Activated CD4-positive, alpha-beta T cell treated with anti-CD3 and anti-CD28 coated beads, Interleukin-2, amount 50 U/mL, for 1 hour (primary cell): ENCODE results near the gene PRLHR.
"Not testable (repeated sequence)": the region's sequence is repeated elsewhere in the genome, so short reads cannot be mapped to it uniquely, and the experiment has no call there.

ENCODE experiments used
- DNase-seq: peaks from one replicate; pipeline ENCODE4 v3.0.0-alpha.2; 2020

The PRLHR gene

GRCh38 chr10:118595598-118596425 is at the start of gene PRLHR:
Gene PRLHR, minus strand, starts transcription at chr10:118595648. Its CDS starts 404 bp downstream, at chr10:118595244.
- DNase-seq = peak; percentile 9

- DNase-seq = no peak
Measured at GRCh38 chr10:118642228-118642627, 46.8 kb upstream of the PRLHR start.

- DNase-seq = no peak
Measured at GRCh38 chr10:118638680-118639079, 43.2 kb upstream of the PRLHR start.

GRCh38 chr10:118635674-118636402 is 40.4 kb upstream of the PRLHR start:
- DNase-seq = no peak

- DNase-seq = no peak
Measured at GRCh38 chr10:118633786-118634185, 38.3 kb upstream of the PRLHR start.

- no peak for DNase-seq
Measured at GRCh38 chr10:118629211-118629610, 33.8 kb upstream of the PRLHR start.

- no peak for DNase-seq
Measured at GRCh38 chr10:118628397-118628796, 32.9 kb upstream of the PRLHR start.

GRCh38 chr10:118626953-118627352 is 31.5 kb upstream of the PRLHR start:
- no peak for DNase-seq

GRCh38 chr10:118625504-118625903 is 30.1 kb upstream of the PRLHR start:
- DNase-seq = no peak

GRCh38 chr10:118624747-118625146 is 29.3 kb upstream of the PRLHR start:
- DNase-seq = no peak

GRCh38 chr10:118621304-118621942 is 26.0 kb upstream of the PRLHR start:
- DNase-seq = no peak

- not testable (repeated sequence) for DNase-seq
Measured at GRCh38 chr10:118613863-118614262, 18.4 kb upstream of the PRLHR start.

- no peak for DNase-seq
Measured at GRCh38 chr10:118610577-118610976, 15.1 kb upstream of the PRLHR start.

GRCh38 chr10:118607768-118608354 is 12.4 kb upstream of the PRLHR start:
- no peak for DNase-seq

GRCh38 chr10:118605694-118606093 is 10.2 kb upstream of the PRLHR start:
- DNase-seq = no peak

- DNase-seq = no peak
Measured at GRCh38 chr10:118596426-118597124, 1.1 kb upstream of the PRLHR start.

GRCh38 chr10:118595064-118595420 is 406 bp downstream of the PRLHR start:
- DNase-seq = no peak

- DNase-seq = peak; percentile 30
Measured at GRCh38 chr10:118594392-118595063, 920 bp downstream of the PRLHR start.

GRCh38 chr10:118592675-118593330 is 2.6 kb downstream of the PRLHR start:
- no peak for DNase-seq

GRCh38 chr10:118590334-118590733 is 5.1 kb downstream of the PRLHR start:
- DNase-seq = no peak

GRCh38 chr10:118587881-118588651 is 7.4 kb downstream of the PRLHR start:
- DNase-seq = no peak
